ENCODE measurements around the gene PPM1H. TPM values are rescaled to one million over a fixed set of nuclear protein-coding genes. Genes with fewer than 3 reads are reported as not detected.

PPM1H gene
- total and polyA plus RNA-seq, 2 of the 8 experiments (the other 6 are each of a cell fraction or from before 2014, with no cell fraction given), result 16.4 to 36.1 TPM

- peaks cover 0 to 23% of the 10 kb centered on the region in 2 experiments; a peak in 2 of 4 replicates for H3K79me2 ChIP-seq (ENCODE audit: control insufficient read depth in 1 of 2, insufficient read depth in 2 of 2, low read length in 2 of 2)
- peaks cover 5% of the 10 kb centered on the region in 2 experiments; a peak in 2 of 4 replicates for H3K9me3 ChIP-seq (ENCODE audit: insufficient read depth in 2 of 2, low read depth in 1 of 2, low read length in 1 of 2)
- no peak overlapping the region for H3K4me2 ChIP-seq (ENCODE audit: insufficient read depth in 1 of 2, low read depth in 2 of 2, low read length in 2 of 2)
- no peaks in the 10 kb centered on the region; the same call in 1 of the 2 replicates for H3K79me1 ChIP-seq (ENCODE audit: low read depth, low read length)
- no peak overlapping the region for H3K4me3 ChIP-seq (ENCODE audit: extremely low read depth in 1 of 4, insufficient read depth in 2 of 4, low read depth in 3 of 4, low read length in 4 of 4)
- H2BK5ac ChIP-seq (ENCODE audit: low read depth, low read length), result no peak overlapping the region
- no peak overlapping the region for H3K4ac ChIP-seq (replicated peaks; ENCODE audit: insufficient read length, low read depth, low read length)
- no peaks in the 10 kb centered on the region for H4K20me1 ChIP-seq (replicated peaks in 1 of 2; ENCODE audit: control insufficient read depth in 1 of 2, insufficient read depth in 2 of 2, low read length in 2 of 2)
- FAIRE-seq (no peak), DNase-seq (ENCODE audit: low read depth in 1 of 2, low spot score in 2 of 2) (no peak)
- WGBS, 2 experiments (ENCODE audit: extremely low coverage in 1 of 2, insufficient coverage in 1 of 2, insufficient read length in 1 of 2, insufficient replicate concordance in 2 of 2, low coverage in 1 of 2, low lambda C conversion rate in 2 of 2, missing lambda C conversion rate in 1 of 2), result 91% methylated on average over 3 of the region's 3 CpGs; no CpG with 5 or more reads in 1 of the 2 experiments
- H2BK20ac ChIP-seq (ENCODE audit: low read length), result no peak overlapping the region
- H4K5ac ChIP-seq (ENCODE audit: insufficient read length, low read depth, low read length), result no peak overlapping the region
- H3K23ac ChIP-seq (ENCODE audit: insufficient read length), result no peak overlapping the region
- no peaks in the 10 kb centered on the region for H3K4me1 ChIP-seq (replicated peaks in 1 of 4; ENCODE audit: control insufficient read depth in 3 of 4, insufficient read depth in 4 of 4, low read length in 3 of 4)
- no peak overlapping the region for H2BK15ac ChIP-seq (ENCODE audit: low read length)
- no peaks in the 10 kb centered on the region for H3K27me3 ChIP-seq (replicated peaks in 1 of 4; ENCODE audit: control insufficient read depth in 3 of 4, extremely low read depth in 1 of 4, insufficient read depth in 3 of 4, low read length in 3 of 4)
- H3K18ac ChIP-seq (ENCODE audit: extremely low read depth, low read length), result no peak overlapping the region
- H2BK120ac ChIP-seq (replicated peaks; ENCODE audit: low read depth, low read length), result no peak overlapping the region
- no peaks in the 10 kb centered on the region for H3K23me2 ChIP-seq (ENCODE audit: low read depth, low read length)
- H3K27ac ChIP-seq (ENCODE audit: low read depth, low read length), result no peak overlapping the region
- ChIA-PET POLR2A (ENCODE audit: partially characterized antibody) (interaction anchor here (1.1 to 1.8 kb wide), 2 partner anchors 14 to 51 kb away, joined by 4 read pairs; no protein-coding TSS in a partner anchor), CTCF (ENCODE audit: partially characterized antibody) (interaction anchor here (0.8 to 1.5 kb wide), 5 partner anchors 10 to 89 kb away, joined by 3 to 6 read pairs (median 4); no protein-coding TSS in a partner anchor)
- H2BK12ac ChIP-seq (ENCODE audit: low read depth, low read length), result no peak overlapping the region
- H2AK5ac ChIP-seq (ENCODE audit: low read depth, low read length), result no peak overlapping the region
- peaks cover 0 to 14% (median 0%) of the 10 kb centered on the region in 4 experiments; a peak in 3 of 8 replicates for H3K36me3 ChIP-seq (ENCODE audit: control insufficient read depth in 2 of 4, insufficient read depth in 4 of 4, low read length in 3 of 4)
- no peak overlapping the region for H3K56ac ChIP-seq (replicated peaks; ENCODE audit: insufficient read length, low read depth, low read length)
- no peak overlapping the region for H4K8ac ChIP-seq (ENCODE audit: extremely low read depth, insufficient read depth, low read length)
- H3K14ac ChIP-seq (ENCODE audit: insufficient read length), result no peak overlapping the region
- no peak overlapping the region for H2AFZ ChIP-seq (ENCODE audit: low read length)
- no peak overlapping the region for H3K9ac ChIP-seq (replicated peaks in 1 of 4; ENCODE audit: extremely low read depth in 1 of 4, low read depth in 3 of 4, low read length in 3 of 4)
- H4K91ac ChIP-seq (replicated peaks; ENCODE audit: insufficient read length, low read length), result no peak overlapping the region
- TF ChIP-seq CTBP2 (IDR thresholded peaks at IDR 0.05; ENCODE audit: borderline replicate concordance, insufficient read depth, insufficient read length, low read length) (no peak), USF2 (IDR thresholded peaks at IDR 0.05; ENCODE audit: low read length) (no peak), CREB1 (IDR thresholded peaks at IDR 0.05) (no peak), POU5F1 (IDR thresholded peaks at IDR 0.05; ENCODE audit: low read depth, low read length) (no peak), EGR1 (IDR thresholded peaks at IDR 0.05; ENCODE audit: borderline replicate concordance, low read depth, low read length) (no peak), ZNF274 (IDR thresholded peaks at IDR 0.05; ENCODE audit: borderline replicate concordance, extremely low read depth, low read length) (no peak), SIN3A (conservative IDR thresholded peaks at IDR 0.05 in 1 of 2, IDR thresholded peaks at IDR 0.05 in 1 of 2; ENCODE audit: low read depth in 1 of 2, low read length in 2 of 2) (no peak), CHD1 (IDR thresholded peaks at IDR 0.05; ENCODE audit: low read depth, low read length) (no peak), PHF8 (conservative IDR thresholded peaks at IDR 0.05; ENCODE audit: low read depth, low read length) (no peak), SP4 (IDR thresholded peaks at IDR 0.05; ENCODE audit: low read length) (no peak)
- TF ChIP-seq, protein P1, sequence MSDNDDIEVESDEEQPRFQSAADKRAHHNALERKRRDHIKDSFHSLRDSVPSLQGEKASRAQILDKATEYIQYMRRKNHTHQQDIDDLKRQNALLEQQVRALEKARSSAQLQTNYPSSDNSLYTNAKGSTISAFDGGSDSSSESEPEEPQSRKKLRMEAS (IDR thresholded peaks at IDR 0.05), result no peak
- TF ChIP-seq, protein P2, sequence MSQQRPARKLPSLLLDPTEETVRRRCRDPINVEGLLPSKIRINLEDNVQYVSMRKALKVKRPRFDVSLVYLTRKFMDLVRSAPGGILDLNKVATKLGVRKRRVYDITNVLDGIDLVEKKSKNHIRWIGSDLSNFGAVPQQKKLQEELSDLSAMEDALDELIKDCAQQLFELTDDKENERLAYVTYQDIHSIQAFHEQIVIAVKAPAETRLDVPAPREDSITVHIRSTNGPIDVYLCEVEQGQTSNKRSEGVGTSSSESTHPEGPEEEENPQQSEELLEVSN (IDR thresholded peaks at IDR 0.05), result no peak
Measured at GRCh38 chr12:62882696-62883095, 52.3 kb downstream of the PPM1H start.
